Testis (tissue), 3 donors: ENCODE data around the gene EPN3. TPM values are rescaled to one million over a fixed set of nuclear protein-coding genes. Genes with fewer than 3 reads are reported as not detected.

Source experiments
- DNase-seq: peaks from one replicate; pipeline ENCODE4 v3.0.0-alpha.2; 2019
- H3K27ac ChIP-seq, 2 donors: fragments of 200-600 bp; sonication (generic); one replicate each; pipeline ENCODE4 v1.5.1; 2019
- H3K27me3 ChIP-seq: fragments of 200-600 bp; sonication (generic); one replicate; pipeline ENCODE4 v1.5.1; 2019
- H3K36me3 ChIP-seq: fragments of 200-600 bp; sonication (generic); one replicate; pipeline ENCODE4 v1.5.1; 2017; ENCODE audit warnings: low read depth; ENCODE audit errors: missing control alignments
- H3K4me1 ChIP-seq: fragments of 200-600 bp; sonication (generic); one replicate; pipeline ENCODE4 v1.5.1; 2019
- H3K4me3 ChIP-seq, 2 donors: fragments of 200-600 bp; sonication (generic); one replicate each; pipeline ENCODE4 v1.5.1; 2017 to 2019
- H3K9me3 ChIP-seq: fragments of 200-600 bp; sonication (generic); one replicate; pipeline ENCODE4 v1.5.1; 2017
- CTCF ChIP-seq, 3 experiments: fragments of 450-650 bp in 2 of 3; fragments of 200-600 bp in 1 of 3; sonication (generic) in 1 of 3; IDR thresholded peaks; one replicate each; pipeline ENCODE4 v1.5.1; 2016 to 2019; ENCODE audit warnings: antibody characterized with exemption in 3 of 3, mild to moderate bottlenecking in 2 of 3, moderate library complexity in 1 of 3
- POLR2A ChIP-seq: fragments of 450-650 bp; IDR thresholded peaks from one replicate; pipeline ENCODE4 v1.6.1; 2017; ENCODE audit warnings: antibody characterized with exemption, mild to moderate bottlenecking, moderate library complexity
- WGBS, 2 donors: methylation state at CpG; one replicate each; pipeline ENCODE4 v1.1.5; 2018; 5-methylcytosine and 5-hydroxymethylcytosine counted together
- intact Hi-C: fragments of 100-400 bp; cut with DNase I; formaldehyde crosslinking; loops from one replicate; pipeline ENCODE4 v1.15.1; 2023; ENCODE audit warnings: low total_unique reads
- polyA plus RNA-seq: library from polyadenylated mRNA; stranded (reverse); fragments of 350-450 nt; fragmentation: Illumina TruSeq; extraction: RNeasy Lipid Tissue Mini Kit (QIAGEN cat#74804); gene quantifications from one replicate; pipeline ENCODE4 v1.2.3, GENCODE V29; 2014; ENCODE audit warnings: low read depth, low replicate concordance; ENCODE audit not compliant: insufficient read depth
- total RNA-seq, 2 donors: library from RNA; depleted of rRNA; stranded (reverse); fragments of >200 nt; gene quantifications; one replicate each; pipeline ENCODE4 v1.2.3, GENCODE V29; 2016

The EPN3 gene
- total and polyA plus RNA-seq, 3 donors from 2014 or later, result 4.9 to 6.3 (median 6.3) TPM

GRCh38 chr17:50534979-50535326 lies 2.4 kb downstream of the EPN3 start:
- H3K9me3 ChIP-seq, result no peaks in the 10 kb centered on the region
- peaks cover 50% of the 10 kb centered on the region for H3K4me1 ChIP-seq
- DNase-seq, result no peak
- H3K4me3 ChIP-seq, result no peak overlapping the region
- TF ChIP-seq POLR2A (no peak), CTCF (IDR thresholded peaks at IDR 0.05) (no peak)
- H3K27ac ChIP-seq, result no peak overlapping the region
- intact Hi-C loops, result no loop called here
- no peaks in the 10 kb centered on the region for H3K36me3 ChIP-seq
- WGBS, 2 donors, result 88 to 96% methylated on average over 2 of the region's 2 CpGs
- no peaks in the 10 kb centered on the region for H3K27me3 ChIP-seq

- Histone ChIP-seq H3K27ac (no peak overlapping the region), H3K9me3 (no peaks in the 10 kb centered on the region), H3K4me1 (peaks cover 50% of the 10 kb centered on the region), H3K27me3 (no peaks in the 10 kb centered on the region), H3K4me3 (no peak overlapping the region), H3K36me3 (no peaks in the 10 kb centered on the region)
- intact Hi-C loops, result no loop called here
- no peak for DNase-seq
- 51 to 64% methylated on average over 7 of the region's 7 CpGs for WGBS, 2 donors
- TF ChIP-seq POLR2A (no peak), CTCF (IDR thresholded peaks at IDR 0.05) (no peak)
Observed at GRCh38 chr17:50535407-50535806, 2.9 kb downstream of the EPN3 start.

- H3K4me3 ChIP-seq, result no peak overlapping the region
- H3K27me3 ChIP-seq, result no peaks in the 10 kb centered on the region
- 94 to 95% methylated on average over 24 to 45 of the region's 45 CpGs for WGBS, 2 donors
- TF ChIP-seq POLR2A, result no peak
- TF ChIP-seq CTCF (IDR thresholded peaks at IDR 0.05), result no peak
- H3K4me1 ChIP-seq, result peaks cover 52% of the 10 kb centered on the region
- no peak for DNase-seq
- no peaks in the 10 kb centered on the region for H3K36me3 ChIP-seq
- intact Hi-C loops, result no loop called here
- H3K27ac ChIP-seq, result no peak overlapping the region
- no peaks in the 10 kb centered on the region for H3K9me3 ChIP-seq
Observed at GRCh38 chr17:50536683-50537646, 4.4 kb downstream of the EPN3 start.

GRCh38 chr17:50537721-50538548 lies 5.4 kb downstream of the EPN3 start:
- WGBS, 2 donors, result 80 to 94% methylated on average over 17 to 20 of the region's 20 CpGs
- Histone ChIP-seq H3K4me3 (no peak overlapping the region), H3K36me3 (no peaks in the 10 kb centered on the region), H3K9me3 (no peaks in the 10 kb centered on the region), H3K27me3 (no peaks in the 10 kb centered on the region), H3K27ac (no peak overlapping the region), H3K4me1 (peaks cover 49% of the 10 kb centered on the region)
- intact Hi-C loops, result no loop called here
- no peak for TF ChIP-seq POLR2A
- no peak for TF ChIP-seq CTCF (IDR thresholded peaks at IDR 0.05)
- DNase-seq, result no peak
